Measurements from ENCODE around the gene ZNF564.
"Not testable (repeated sequence)": the region's sequence is repeated elsewhere in the genome, so short reads cannot be mapped to it uniquely, and the experiment has no call there.

Gene ZNF564

GRCh38 chr19:12496480-12496879, 54.8 kb downstream of the ZNF564 start:
- no peak for DNase-seq (ENCODE audit: low spot score)

GRCh38 chr19:12495002-12495802, 56.1 kb downstream of the ZNF564 start:
- DNase-seq (ENCODE audit: low spot score): peak; percentile 82

- DNase-seq (ENCODE audit: low spot score): no peak
Observed at GRCh38 chr19:12494260-12494860, 56.9 kb downstream of the ZNF564 start.

GRCh38 chr19:12486265-12486783, 65.0 kb downstream of the ZNF564 start:
- DNase-seq (ENCODE audit: low spot score): not testable (repeated sequence)

GRCh38 chr19:12485571-12485970, 65.7 kb downstream of the ZNF564 start:
- DNase-seq (ENCODE audit: low spot score): no peak

GRCh38 chr19:12485052-12485416, 66.2 kb downstream of the ZNF564 start:
- no peak for DNase-seq (ENCODE audit: low spot score)

GRCh38 chr19:12484371-12485051, 66.8 kb downstream of the ZNF564 start, which contains the start of gene ZNF709:
Gene ZNF709 (minus strand): TSS chr19:12484816. CDS start chr19:12484657, 159 bp downstream.
- DNase-seq (ENCODE audit: low spot score): peak; percentile 87

- DNase-seq (ENCODE audit: low spot score): no peak
Observed at GRCh38 chr19:12484011-12484370, 67.3 kb downstream of the ZNF564 start.

- DNase-seq (ENCODE audit: low spot score): no peak
Observed at GRCh38 chr19:12482509-12482886, 68.8 kb downstream of the ZNF564 start.

GRCh38 chr19:12481781-12482508, 69.3 kb downstream of the ZNF564 start:
- DNase-seq (ENCODE audit: low spot score): no peak

- no peak for DNase-seq (ENCODE audit: low spot score)
Observed at GRCh38 chr19:12478234-12478941, 72.9 kb downstream of the ZNF564 start.

Measured in activated CD4-positive, alpha-beta T cell treated with anti-CD3 and anti-CD28 coated beads, Interleukin-2, Interleukin-4, amounts not matched to agents 100 ng/mL and 50 ng/mL, durations not matched to agents 16 hours and 8 hours (primary cell).